ENCODE data around the gene KLF2.
"Not testable (repeated sequence)": the region's sequence is repeated elsewhere in the genome, so short reads cannot be mapped to it uniquely, and the experiment has no call there.

Gene KLF2

GRCh38 chr19:16324384-16325160 lies at the start of gene KLF2:
Gene KLF2 (plus strand): TSS chr19:16324826. CDS start chr19:16324924, 98 bp downstream.
- DNase-seq, result peak; percentile 79

- DNase-seq, result no peak
Observed at GRCh38 chr19:16280306-16280705, 44.3 kb upstream of the KLF2 start.

- DNase-seq, result no peak
Observed at GRCh38 chr19:16281743-16282142, 42.9 kb upstream of the KLF2 start.

GRCh38 chr19:16283210-16284061 lies 41.2 kb upstream of the KLF2 start:
- peak; percentile 50 for DNase-seq

GRCh38 chr19:16284505-16284904 lies 40.1 kb upstream of the KLF2 start:
- DNase-seq, result no peak

GRCh38 chr19:16285079-16285478 lies 39.5 kb upstream of the KLF2 start:
- not testable (repeated sequence) for DNase-seq

- no peak for DNase-seq
Observed at GRCh38 chr19:16285769-16286498, 38.7 kb upstream of the KLF2 start.

- DNase-seq, result no peak
Observed at GRCh38 chr19:16288544-16288943, 36.1 kb upstream of the KLF2 start.

GRCh38 chr19:16289594-16289993 lies 35.0 kb upstream of the KLF2 start:
- DNase-seq, result no peak

GRCh38 chr19:16290692-16291091 lies 33.9 kb upstream of the KLF2 start:
- no peak for DNase-seq

- no peak for DNase-seq
Observed at GRCh38 chr19:16293118-16294091, 31.2 kb upstream of the KLF2 start.

- no peak for DNase-seq
Observed at GRCh38 chr19:16295057-16295456, 29.6 kb upstream of the KLF2 start.

- DNase-seq, result no peak
Observed at GRCh38 chr19:16296713-16297112, 27.9 kb upstream of the KLF2 start.

GRCh38 chr19:16297575-16298178 lies 26.9 kb upstream of the KLF2 start:
- no peak for DNase-seq

- DNase-seq, result no peak
Observed at GRCh38 chr19:16298334-16298733, 26.3 kb upstream of the KLF2 start.

- DNase-seq, result no peak
Observed at GRCh38 chr19:16301999-16302694, 22.5 kb upstream of the KLF2 start.

GRCh38 chr19:16303755-16304154 lies 20.9 kb upstream of the KLF2 start:
- no peak for DNase-seq

GRCh38 chr19:16304511-16304910 lies 20.1 kb upstream of the KLF2 start:
- DNase-seq, result not testable (repeated sequence)

GRCh38 chr19:16305060-16305459 lies 19.6 kb upstream of the KLF2 start:
- not testable (repeated sequence) for DNase-seq

- DNase-seq, result no peak
Observed at GRCh38 chr19:16306728-16307402, 17.8 kb upstream of the KLF2 start.
